COLO668 (cell line): Measurements from ENCODE around the gene DLST.

Experiments
- DNase-seq: peaks from one replicate; lab custom pipeline; 2025; ENCODE audit not compliant: unreplicated experiment; lab: John Stamatoyannopoulos, UW

Gene DLST

GRCh38 chr14:74860899-74861733, 20.6 kb upstream of the DLST start:
- DNase-seq, result peak; percentile 89

- no peak for DNase-seq
These were observed 20.0 kb upstream of the DLST start for GRCh38 chr14:74861734-74862090.

- no peak for DNase-seq
These were observed 18.4 kb upstream of the DLST start for GRCh38 chr14:74863274-74863673.

GRCh38 chr14:74864198-74864597, 17.5 kb upstream of the DLST start:
- DNase-seq, result no peak

GRCh38 chr14:74865156-74865555, 16.6 kb upstream of the DLST start:
- no peak for DNase-seq

- no peak for DNase-seq
These were observed 14.9 kb upstream of the DLST start for GRCh38 chr14:74866708-74867389.

- no peak for DNase-seq
These were observed 14.0 kb upstream of the DLST start for GRCh38 chr14:74867673-74868072.

GRCh38 chr14:74868739-74869138, 13.0 kb upstream of the DLST start:
- no peak for DNase-seq

GRCh38 chr14:74871819-74872218, 9.9 kb upstream of the DLST start:
- no peak for DNase-seq

- no peak for DNase-seq
These were observed 6.5 kb upstream of the DLST start for GRCh38 chr14:74875204-74875603.

GRCh38 chr14:74875941-74876913, 5.5 kb upstream of the DLST start, which contains the start of gene PROX2:
Gene PROX2 (minus strand): TSS chr14:74876145. CDS start chr14:74863834, 12,311 bp downstream.
- DNase-seq, result no peak

- no peak for DNase-seq
These were observed 2.1 kb upstream of the DLST start for GRCh38 chr14:74879427-74880182.

- peak; percentile 68 for DNase-seq
These were observed 596 bp downstream of the DLST start for GRCh38 chr14:74882103-74882920.

GRCh38 chr14:74886001-74886400, 4.3 kb downstream of the DLST start:
- no peak for DNase-seq

- DNase-seq, result no peak
These were observed 6.7 kb downstream of the DLST start for GRCh38 chr14:74888164-74889158.

GRCh38 chr14:74890262-74890661, 8.5 kb downstream of the DLST start:
- no peak for DNase-seq

GRCh38 chr14:74891870-74892269, 10.2 kb downstream of the DLST start:
- no peak for DNase-seq

- no peak for DNase-seq
These were observed 11.0 kb downstream of the DLST start for GRCh38 chr14:74892745-74893144.
